CD4-positive, alpha-beta T cell treated with Interleukin-15 for 1 hour (primary cell): ENCODE measurements around the gene DLG2.

Source experiments
- DNase-seq: peaks from one replicate; pipeline ENCODE4 v3.0.0-alpha.2; 2020

The DLG2 gene

DNA sequence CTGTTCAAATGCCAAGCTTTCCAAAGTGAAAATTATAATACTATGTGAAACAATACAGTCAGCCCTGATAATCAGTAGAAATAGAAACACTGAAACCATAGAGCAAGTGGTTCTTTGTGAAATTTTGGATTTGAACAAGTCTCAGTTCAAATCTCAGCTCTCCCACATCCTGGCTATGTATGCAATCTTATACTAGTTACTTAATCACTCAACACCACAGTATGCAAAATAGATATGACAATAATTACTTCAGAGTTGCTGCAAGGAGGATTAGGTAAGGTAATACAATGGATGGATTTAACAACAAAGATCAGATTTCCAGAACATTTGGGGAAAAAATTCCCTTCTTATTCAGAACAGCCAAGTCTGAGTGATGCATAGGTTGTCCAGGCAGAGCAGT is 1489.2 kb downstream of the DLG2 start:
- DNase-seq, result no peak

DNA sequence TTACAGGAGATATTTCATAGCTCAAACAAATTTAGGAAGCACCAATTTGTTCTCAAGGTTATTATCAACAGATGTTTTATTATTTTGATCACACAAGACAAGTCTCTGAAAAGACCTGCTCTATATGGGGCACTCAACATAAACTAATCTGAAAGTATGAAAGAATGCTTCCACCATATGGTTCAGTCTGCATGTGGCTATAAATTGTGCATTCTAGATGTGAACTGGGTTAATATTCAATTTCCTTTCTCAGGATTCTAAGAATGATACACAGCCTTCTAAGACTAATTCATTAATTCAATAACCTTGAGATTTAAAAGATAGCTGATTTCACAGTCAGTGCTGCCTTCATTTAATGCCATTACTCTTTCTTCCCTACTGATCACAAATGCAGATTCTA is 1489.6 kb downstream of the DLG2 start:
- DNase-seq, result no peak

DNA sequence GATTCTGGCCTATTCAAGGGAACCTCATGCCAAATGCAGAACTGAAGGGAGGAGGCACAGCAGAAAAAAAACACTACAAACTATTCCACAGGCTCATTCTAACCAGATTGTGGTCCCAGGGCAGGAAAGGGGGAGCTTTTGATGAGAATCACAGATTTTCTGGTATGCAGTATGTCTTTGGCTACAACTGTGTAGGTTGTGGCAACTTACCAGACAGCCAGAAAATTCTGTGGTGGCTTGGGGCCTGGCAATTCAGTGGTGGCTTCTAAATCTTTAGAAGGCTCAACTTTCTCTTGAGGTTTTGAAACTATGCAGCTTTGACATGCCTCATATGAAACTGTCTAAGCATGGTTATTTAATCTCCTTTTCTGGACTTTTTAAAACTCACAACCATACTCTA is 1490.2 kb downstream of the DLG2 start:
- DNase-seq, result no peak

GRCh38 chr11:84130646-84131427 is 1496.3 kb downstream of the DLG2 start:
- no peak for DNase-seq

- DNase-seq, result no peak
Observed at GRCh38 chr11:84129961-84130576, 1497.1 kb downstream of the DLG2 start.

GRCh38 chr11:84128840-84129239 is 1498.3 kb downstream of the DLG2 start:
- DNase-seq, result no peak

- DNase-seq, result no peak
Observed at GRCh38 chr11:84117394-84117793, 1509.8 kb downstream of the DLG2 start.

GRCh38 chr11:84106541-84106940 is 1520.6 kb downstream of the DLG2 start:
- DNase-seq, result no peak

DNA sequence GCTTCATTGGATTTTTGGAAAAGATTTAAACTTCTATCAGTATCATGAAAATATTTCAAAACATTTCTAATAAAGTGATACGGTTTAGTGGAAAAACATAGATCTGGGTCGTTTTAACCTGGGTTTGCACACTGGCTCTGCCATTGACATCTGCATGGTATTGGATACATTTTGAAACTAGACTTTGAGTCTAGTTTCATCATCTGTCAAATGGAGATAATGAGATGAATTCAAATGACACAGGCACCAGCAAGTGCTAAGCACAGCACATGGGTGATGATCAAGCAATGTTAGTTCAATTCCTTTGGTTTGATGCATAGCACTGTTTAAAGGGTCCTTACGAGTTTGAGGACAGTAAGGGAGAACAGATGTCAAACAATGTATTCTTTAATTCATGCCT is 1522.0 kb downstream of the DLG2 start:
- no peak for DNase-seq

DNA sequence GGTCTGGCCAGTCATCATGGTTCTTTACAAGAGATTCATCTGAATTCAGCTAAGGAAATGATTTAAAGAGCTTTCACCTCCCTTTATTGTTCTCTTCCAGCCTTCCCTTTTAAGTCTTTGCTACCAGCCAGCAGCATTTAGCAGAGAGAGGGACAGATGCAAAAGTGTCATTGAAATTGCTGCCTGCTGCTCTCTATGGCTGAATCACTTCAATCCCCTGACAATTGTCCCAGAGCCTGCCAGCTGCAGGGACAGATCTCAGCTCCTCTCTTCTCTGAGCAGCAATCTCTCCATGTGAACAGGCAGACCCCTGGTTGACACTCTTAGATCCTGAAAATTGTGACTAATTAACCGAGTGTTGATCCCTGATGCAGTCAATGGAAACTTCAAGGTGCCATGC is 1524.0 kb downstream of the DLG2 start:
- DNase-seq, result no peak

DNA sequence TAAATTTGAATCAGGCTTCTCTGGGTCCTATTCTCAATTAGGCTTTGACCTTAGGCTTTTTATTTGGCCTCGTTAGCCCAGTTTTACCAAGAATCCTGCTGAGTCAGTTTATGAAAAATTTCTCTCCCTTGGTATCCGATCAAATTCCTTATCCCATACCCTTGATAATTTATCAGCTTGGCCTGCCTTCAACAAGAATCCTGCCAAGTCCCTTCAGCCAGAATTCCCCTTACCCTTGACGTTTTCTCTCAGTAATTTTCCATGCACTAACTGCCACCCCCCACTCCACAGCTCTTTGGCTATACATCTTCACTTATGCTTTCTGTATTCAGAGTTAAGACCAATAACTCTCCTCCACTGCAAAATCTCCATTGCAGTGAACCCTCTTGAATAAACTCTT is 1530.0 kb downstream of the DLG2 start:
- no peak for DNase-seq

DNA sequence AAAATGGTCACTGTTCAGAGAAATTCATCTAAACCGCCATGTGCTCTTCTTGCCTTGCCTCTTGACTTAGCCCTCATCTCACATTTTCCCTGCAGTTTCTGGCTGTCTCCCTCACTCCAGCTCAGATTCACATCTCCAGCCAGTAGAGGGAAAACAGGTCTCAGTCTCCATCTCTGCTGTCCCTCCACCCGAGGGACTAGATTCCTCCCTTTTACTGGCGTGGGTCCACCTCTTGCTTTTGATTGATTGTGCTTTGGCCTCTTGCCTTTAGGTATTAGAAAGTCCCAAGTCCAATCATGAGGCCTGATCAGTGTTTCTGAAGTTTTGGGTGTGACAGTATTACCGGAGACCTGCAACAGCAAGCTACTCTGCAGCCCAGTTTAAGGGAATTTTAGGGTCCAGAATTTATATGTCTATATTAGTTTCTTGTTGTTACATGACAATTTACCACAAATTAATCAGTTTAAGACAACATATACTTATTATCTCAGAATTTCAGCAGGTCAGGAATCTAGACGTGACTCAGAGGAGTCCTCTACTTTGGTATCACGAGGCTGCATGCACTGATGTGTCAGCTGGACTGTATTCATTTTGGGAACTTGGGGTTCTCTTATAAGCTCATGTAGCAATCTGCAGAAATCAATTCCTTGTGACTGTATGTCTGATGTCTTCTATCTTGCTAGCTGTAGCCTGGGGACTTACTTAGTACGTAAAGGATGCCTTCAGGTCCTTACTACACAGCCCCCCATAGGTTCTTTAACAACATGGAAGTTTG is 1535.7 kb downstream of the DLG2 start:
- no peak for DNase-seq

DNA sequence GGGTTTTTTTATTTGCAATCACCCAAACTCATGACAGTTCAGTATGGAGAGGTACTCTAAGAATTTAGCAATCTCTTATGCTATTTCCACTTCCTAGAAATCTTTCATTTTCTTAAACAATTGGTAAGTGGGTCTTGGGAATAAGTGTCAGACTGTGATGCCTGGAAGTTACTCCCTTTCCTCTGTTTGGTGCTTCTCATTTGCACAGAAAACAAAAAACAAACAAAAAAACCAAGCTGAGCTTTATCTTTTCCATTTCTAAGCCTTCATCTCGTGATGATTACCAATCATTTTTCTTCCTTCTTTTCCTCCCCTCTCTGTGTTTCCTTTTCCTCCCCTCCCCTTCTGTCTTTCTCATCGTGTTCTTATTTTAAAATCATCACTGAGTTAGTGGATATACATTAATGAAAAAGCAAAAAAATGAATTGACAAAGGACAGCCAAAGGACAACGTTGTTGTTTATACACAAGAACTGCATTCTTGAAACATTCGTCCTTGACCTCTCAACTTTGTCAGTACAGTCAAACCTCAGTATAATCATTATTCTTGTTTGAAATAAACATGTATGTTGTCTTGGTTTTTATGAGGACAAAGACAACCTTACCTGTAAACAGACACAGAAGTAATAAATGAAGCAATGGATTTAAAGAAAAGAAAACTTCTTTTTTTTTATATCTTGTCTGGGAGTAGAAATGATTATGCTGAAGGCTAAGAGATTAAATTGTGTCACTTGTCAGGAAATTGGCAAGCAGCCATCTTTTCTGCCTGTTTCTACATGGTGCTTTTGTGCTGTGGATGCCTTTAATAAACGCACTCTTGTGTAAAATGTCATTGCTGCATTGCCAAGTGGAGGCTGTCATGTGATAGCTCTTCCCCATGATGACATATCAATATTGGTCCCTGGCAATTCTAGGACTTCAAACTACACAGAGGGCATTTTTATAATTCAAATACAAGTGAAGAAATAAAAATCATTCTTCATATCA is 1537.8 kb downstream of the DLG2 start:
- no peak for DNase-seq

DNA sequence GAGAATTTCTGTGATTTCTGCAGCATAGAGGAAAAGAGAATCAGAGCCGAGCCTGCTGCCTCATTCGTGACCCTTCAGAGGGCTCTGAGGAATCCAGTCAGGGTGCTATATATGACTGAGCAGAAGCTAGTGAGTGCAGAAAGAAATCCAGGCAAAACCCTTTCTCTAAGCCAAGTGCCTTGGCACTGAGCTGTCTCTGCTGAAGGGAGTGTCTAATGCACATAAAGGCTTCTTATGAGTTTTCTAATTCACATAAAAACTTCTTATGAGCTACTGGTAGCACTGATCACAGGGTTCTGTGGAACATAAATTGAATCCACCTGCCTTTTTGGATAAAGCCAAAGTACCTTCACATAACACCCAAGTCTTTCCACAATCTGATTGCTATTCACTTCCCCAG is 1555.3 kb downstream of the DLG2 start:
- DNase-seq, result no peak

- DNase-seq, result no peak
Observed at GRCh38 chr11:84069048-84069447, 1558.1 kb downstream of the DLG2 start.

DNA sequence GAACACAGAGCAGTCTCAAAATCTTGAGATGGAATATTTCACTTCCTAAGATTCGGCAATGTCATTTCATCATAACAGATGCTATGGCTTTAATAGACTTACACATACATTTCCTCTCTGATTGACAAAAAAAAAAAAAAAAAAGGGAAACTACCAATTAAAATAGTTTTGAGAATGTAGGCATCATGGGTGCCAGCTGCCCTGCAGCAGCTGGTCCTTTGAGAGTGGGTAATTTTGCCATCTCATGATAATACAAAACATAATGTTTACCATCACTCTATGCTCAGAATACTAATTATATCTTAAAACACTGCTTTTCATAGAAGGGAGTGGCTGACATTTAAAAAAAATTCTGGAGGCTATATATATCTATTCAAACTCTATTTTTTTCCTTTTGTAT is 1565.4 kb downstream of the DLG2 start:
- no peak for DNase-seq

DNA sequence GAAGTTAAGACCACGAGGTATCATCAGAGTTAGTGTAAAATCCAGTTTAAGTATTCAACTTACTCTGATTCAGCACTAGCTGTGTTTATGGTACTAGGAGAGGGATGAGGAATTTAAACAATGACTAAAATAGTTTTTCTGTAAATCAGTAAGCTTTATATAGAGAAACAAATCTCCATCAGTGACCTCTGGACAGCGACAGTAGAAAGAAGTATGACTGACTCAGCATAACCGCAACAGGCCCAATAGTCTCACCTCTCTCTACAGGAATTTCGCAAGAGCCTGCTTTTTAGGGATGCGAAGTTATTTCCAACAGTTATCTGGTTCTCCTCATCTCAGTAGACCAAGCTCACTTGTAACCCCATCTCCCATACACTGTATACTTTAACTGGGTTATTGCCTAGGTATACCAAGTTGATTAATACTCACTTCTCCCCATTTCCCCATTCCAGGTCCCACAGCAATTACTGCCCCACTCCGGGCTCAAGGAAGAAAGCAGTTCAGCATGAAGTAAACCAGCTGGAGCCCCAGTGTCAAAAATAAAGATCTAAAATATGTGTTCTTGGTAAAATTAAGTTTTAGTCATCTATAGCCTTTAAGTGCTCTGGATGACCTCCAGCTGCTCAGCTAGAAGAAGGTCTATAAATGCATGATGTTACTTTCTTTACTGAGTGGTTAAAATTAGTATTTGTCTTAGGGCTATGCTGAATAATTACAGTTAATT is 1570.3 kb downstream of the DLG2 start:
- no peak for DNase-seq

- DNase-seq, result no peak
Observed at GRCh38 chr11:84045146-84045545, 1582.0 kb downstream of the DLG2 start.

GRCh38 chr11:84044706-84045105 is 1582.4 kb downstream of the DLG2 start:
- no peak for DNase-seq

DNA sequence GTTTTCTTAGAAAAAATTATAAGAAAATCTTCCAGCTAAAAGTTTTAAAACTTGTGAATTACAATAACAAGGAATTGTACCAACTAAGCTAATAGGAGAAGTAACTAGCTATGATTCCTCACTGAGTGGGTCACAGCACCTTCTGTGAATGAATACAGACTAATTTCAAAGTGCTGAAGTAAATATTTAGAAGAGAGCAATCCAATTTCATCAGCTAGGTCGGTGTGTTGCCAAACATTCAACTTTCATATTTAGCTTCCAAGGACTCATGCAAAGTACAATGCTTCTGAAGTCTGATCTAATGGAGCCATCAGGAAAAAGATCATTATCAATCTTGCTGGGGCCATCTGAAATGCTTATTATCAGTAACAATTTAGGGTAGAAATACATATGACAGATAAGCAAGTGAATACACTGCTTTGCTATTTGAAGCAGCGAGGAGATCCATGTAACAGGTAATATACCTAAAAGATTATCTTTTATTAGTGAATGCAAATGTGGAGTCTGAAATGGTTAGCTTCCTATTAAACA is 1590.4 kb downstream of the DLG2 start:
- DNase-seq, result no peak

GRCh38 chr11:84035645-84036044 is 1591.5 kb downstream of the DLG2 start:
- no peak for DNase-seq

- DNase-seq, result no peak
Observed at GRCh38 chr11:84034484-84034883, 1592.7 kb downstream of the DLG2 start.
